Measurements from ENCODE around the gene TRPC1.

DNA sequence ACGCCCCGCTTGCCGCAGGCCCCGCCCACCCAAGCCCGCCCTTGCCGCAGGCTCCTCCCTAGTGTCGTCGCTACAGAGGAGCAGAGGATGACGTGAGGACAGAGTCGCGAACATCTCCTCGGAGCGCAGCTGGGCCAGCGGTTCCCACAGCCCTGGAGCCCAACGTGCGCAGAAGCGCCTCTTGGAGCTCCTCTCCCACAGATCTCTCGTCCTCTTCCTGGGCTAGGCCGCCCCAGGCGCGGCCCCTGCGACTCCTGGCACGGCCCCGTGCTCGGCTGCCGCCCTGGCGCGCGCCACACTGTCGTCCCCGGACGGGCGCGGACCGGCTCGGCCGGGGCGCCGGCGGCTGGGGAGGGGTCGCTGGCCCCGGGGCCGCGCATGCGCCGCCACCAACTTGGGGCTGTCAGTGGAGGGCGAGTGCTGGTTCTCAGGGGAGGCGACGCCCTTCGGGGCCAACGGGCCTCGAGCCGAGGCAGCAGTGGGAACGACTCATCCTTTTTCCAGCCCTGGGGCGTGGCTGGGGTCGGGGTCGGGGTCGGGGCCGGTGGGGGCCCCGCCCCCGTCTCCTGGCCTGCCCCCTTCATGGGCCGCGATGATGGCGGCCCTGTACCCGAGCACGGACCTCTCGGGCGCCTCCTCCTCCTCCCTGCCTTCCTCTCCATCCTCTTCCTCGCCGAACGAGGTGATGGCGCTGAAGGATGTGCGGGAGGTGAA lies at the start of gene TRPC1:
- no peak for TF ChIP-seq CTCF (IDR thresholded peaks at IDR 0.05; ENCODE audit: low read depth, low read length)
- no peak for TF ChIP-seq EZH2phosphoT487 (IDR thresholded peaks at IDR 0.05; ENCODE audit: low read depth)
